ENCODE results near the gene MBTPS2. TPM values are rescaled to one million over a fixed set of nuclear protein-coding genes. Genes with fewer than 3 reads are reported as not detected.
A peak's percentile ranks its signal among the peaks of the same experiment; 100 is the strongest.

Gene MBTPS2
- total RNA-seq, 1 donor from 2014 or later: 22.1 TPM

GRCh38 chrX:21933077-21933476, 93.7 kb downstream of the MBTPS2 start:
- H3K27ac Mint-ChIP-seq: peak overlapping the region; percentile 96
- H3K4me1 Mint-ChIP-seq: peaks cover 14% of the 10 kb centered on the region
- H3K27me3 Mint-ChIP-seq (ENCODE audit: low read depth): no peaks in the 10 kb centered on the region
- no peak overlapping the region for H3K4me3 Mint-ChIP-seq
- TF ChIP-seq CTCF (IDR thresholded peaks at IDR 0.05; ENCODE audit: unreplicated experiment): no peak
- H3K36me3 Mint-ChIP-seq: no peaks in the 10 kb centered on the region
- peaks cover 8% of the 10 kb centered on the region for H3K9me3 Mint-ChIP-seq
- DNase-seq (ENCODE audit: low spot score in 2 of 2, unreplicated experiment in 2 of 2): no peak

- H3K36me3 Mint-ChIP-seq: no peaks in the 10 kb centered on the region
Measured at GRCh38 chrX:21934414-21934813, 95.0 kb downstream of the MBTPS2 start.

More at GRCh38 chrX:21934414-21934813, 95.0 kb downstream of the MBTPS2 start:
- DNase-seq (ENCODE audit: low spot score in 2 of 2, unreplicated experiment in 2 of 2): no peak
- peaks cover 16% of the 10 kb centered on the region for H3K4me1 Mint-ChIP-seq
- no peak overlapping the region for H3K4me3 Mint-ChIP-seq
- no peak for TF ChIP-seq CTCF (IDR thresholded peaks at IDR 0.05; ENCODE audit: unreplicated experiment)
- no peaks in the 10 kb centered on the region for H3K27me3 Mint-ChIP-seq (ENCODE audit: low read depth)
- no peak overlapping the region for H3K27ac Mint-ChIP-seq
- H3K9me3 Mint-ChIP-seq: peaks cover 3% of the 10 kb centered on the region

Other genes with a start within 250 kb of the MBTPS2 start
- not detected in 3 replicates for gene KLHL34, start 181.3 kb upstream of the MBTPS2 start, total RNA-seq
- gene SMPX, start 81.5 kb upstream of the MBTPS2 start, total RNA-seq: 2.7 to 3.5 TPM (median 3.1 TPM) in 3 replicates
- gene YY2, start 16.4 kb downstream of the MBTPS2 start, total RNA-seq: 3.6 to 4.1 TPM (median 3.7 TPM) in 3 replicates
- 172 to 176 TPM (median 174 TPM) in 3 replicates for gene SMS, start 101.1 kb downstream of the MBTPS2 start, total RNA-seq
- 0.70 to 1.2 TPM (median 0.96 TPM) in 3 replicates for gene PHEX, start 192.7 kb downstream of the MBTPS2 start, total RNA-seq